A549 (cell line): ENCODE measurements around the gene HDGF. TPM values are rescaled to one million over a fixed set of nuclear protein-coding genes. Genes with fewer than 3 reads are reported as not detected.

ENCODE experiments used
- ATAC-seq, 2 experiments: fragments of 200-7000 bp in 1 of 2; fragments of >200 bp in 1 of 2; cut with Nextera tagmentation in 1 of 2; cut with Tn5 transposase in 1 of 2; 3 replicates each; pipeline versions ENCODE4 v1.8.0 to v1.9.1; 2018 to 2020; ENCODE audit warnings: mild to moderate bottlenecking in 1 of 2, moderate library complexity in 1 of 2
- CTCF ChIA-PET: fragments of 300-600 bp; sonication (Branson Sonifier 250); formaldehyde crosslinking; extraction: SDS; loops from one replicate; lab custom pipeline; 2021; ENCODE audit warnings: antibody characterized with exemption, inconsistent platforms; lab: Yijun Ruan, JAX
- POLR2A ChIA-PET: fragments of 350-600 bp; formaldehyde crosslinking; extraction: SDS; loops from one replicate; lab custom pipeline; 2021; ENCODE audit warnings: antibody characterized with exemption, inconsistent platforms; lab: Yijun Ruan, JAX
- DNase-seq, 2 experiments: peaks; one replicate each; pipeline versions ENCODE4 v3.0.0 to v3.0.0-alpha.2; 2011 to 2016; ENCODE audit warnings: low read depth in 1 of 2, low spot score in 1 of 2
- FAIRE-seq: peaks from 2 replicates; lab custom pipeline; 2011; peaks lifted over from hg19 to GRCh38; lab: Jason Lieb, UNC
- H3K27ac ChIP-seq, 2 experiments: fragments of >200 bp; sonication (Bioruptor Twin); formaldehyde crosslinking; 3 replicates each; pipeline ENCODE4 v1.5.1; 2016 to 2017
- H3K4me1 ChIP-seq: fragments of >200 bp; sonication (Bioruptor Twin); formaldehyde crosslinking; 3 replicates; pipeline ENCODE4 v1.6.1; 2016
- H3K4me2 ChIP-seq: fragments of >200 bp; sonication (Bioruptor Twin); formaldehyde crosslinking; 3 replicates; pipeline ENCODE4 v1.6.1; 2016
- H3K4me3 ChIP-seq: fragments of >200 bp; sonication (Bioruptor Twin); formaldehyde crosslinking; 3 replicates; pipeline ENCODE4 v1.5.1; 2016
- H3K9me3 ChIP-seq: fragments of >200 bp; sonication (Bioruptor Twin); formaldehyde crosslinking; 3 replicates; pipeline ENCODE4 v1.6.1; 2016
- ATOH8 ChIP-seq: fragments of 250-450 bp; sonication (Bioruptor Pico); IDR thresholded peaks from 2 replicates; pipeline ENCODE4 v1.5.0; 2020; ENCODE audit warnings: low read depth, mild to moderate bottlenecking, moderate library complexity
- BHLHE40 ChIP-seq: IDR thresholded peaks from 2 replicates; pipeline ENCODE4 v1.6.1; 2012; ENCODE audit warnings: low read depth, low read length, inconsistent platforms
- CHD2 ChIP-seq: fragments of 150-350 bp; IDR thresholded peaks from 2 replicates; pipeline ENCODE4 v1.6.1; 2014; ENCODE audit warnings: low read length; ENCODE audit not compliant: partially characterized antibody
- CHD4 ChIP-seq: fragments of 200-600 bp; sonication (generic); IDR thresholded peaks from 2 replicates; pipeline ENCODE4 v1.6.1; 2016; ENCODE audit warnings: antibody characterized with exemption, mild to moderate bottlenecking, borderline replicate concordance
- CTCF ChIP-seq: fragments of >200 bp; sonication (Bioruptor Twin); formaldehyde crosslinking; IDR thresholded peaks from 3 replicates; pipeline ENCODE4 v1.5.1; 2016
- EP300 ChIP-seq, 2 experiments: fragments of >200 bp; sonication (Bioruptor Twin); formaldehyde crosslinking; IDR thresholded peaks; 2 replicates in 1 of 2; 3 replicates in 1 of 2; pipeline ENCODE4 v1.6.1; 2016 to 2017
- HEYL ChIP-seq: fragments of 250-450 bp; sonication (Bioruptor Pico); IDR thresholded peaks from 2 replicates; pipeline ENCODE4 v1.8.0; 2021; ENCODE audit warnings: mild to moderate bottlenecking, moderate library complexity
- HMGXB4 ChIP-seq: fragments of 250-450 bp; sonication (Bioruptor Pico); IDR thresholded peaks from 2 replicates; pipeline ENCODE4 v1.5.0; 2021; ENCODE audit warnings: mild to moderate bottlenecking, moderate library complexity, borderline replicate concordance
- MAFK ChIP-seq: fragments of 450-650 bp; IDR thresholded peaks from 2 replicates; pipeline ENCODE4 v1.6.1; 2014; ENCODE audit not compliant: partially characterized antibody
- MAZ ChIP-seq: fragments of 150-350 bp; IDR thresholded peaks from 2 replicates; pipeline ENCODE4 v1.6.1; 2014; ENCODE audit warnings: antibody characterized with exemption, low read depth, low read length, borderline replicate concordance
- NR3C1 ChIP-seq: fragments of >200 bp; sonication (Bioruptor Twin); formaldehyde crosslinking; IDR thresholded peaks from 3 replicates; pipeline ENCODE4 v1.6.1; 2017
- POLR2A ChIP-seq: IDR thresholded peaks from 2 replicates; pipeline ENCODE4 v1.6.1; 2012; ENCODE audit warnings: mild to moderate bottlenecking, low read length
- POLR2AphosphoS2 ChIP-seq: conservative IDR thresholded peaks from 2 replicates; pipeline ENCODE4 v1.6.1; 2012; ENCODE audit warnings: low read length, improper control_type of control experiment, inconsistent platforms
- RARB ChIP-seq: fragments of 250-450 bp; sonication (Bioruptor Pico); IDR thresholded peaks from 2 replicates; pipeline ENCODE4 v1.8.0; 2021; ENCODE audit warnings: mild to moderate bottlenecking, moderate library complexity
- ZC3H11A ChIP-seq: fragments of 450-650 bp; IDR thresholded peaks from 2 replicates; pipeline ENCODE4 v1.6.1; 2014; ENCODE audit warnings: antibody characterized with exemption, mild to moderate bottlenecking
- ZFP36 ChIP-seq: fragments of 450-650 bp; IDR thresholded peaks from 2 replicates; pipeline ENCODE4 v1.6.1; 2014; ENCODE audit warnings: borderline replicate concordance; ENCODE audit not compliant: partially characterized antibody
- ZSCAN20 ChIP-seq: fragments of 250-450 bp; sonication (Bioruptor Pico); IDR thresholded peaks from 2 replicates; pipeline ENCODE4 v1.8.0; 2022; ENCODE audit warnings: mild to moderate bottlenecking, moderate library complexity
- WGBS: methylation state at CpG from one replicate; pipeline ENCODE4 v1.1.6; 2017; ENCODE audit errors: missing lambda C conversion rate; 5-methylcytosine and 5-hydroxymethylcytosine counted together
- polyA plus RNA-seq, 4 experiments: library from polyadenylated mRNA; depleted of rRNA in 3 of 4; stranded (reverse); fragments of >200 nt; fragmentation: RNase III in 1 of 4; extraction: RNeasy Plus Mini Kit Qiagen cat#74134 plus additional on column Dnase treatment in 1 of 4; gene quantifications; 2 replicates in 3 of 4; 3 replicates in 1 of 4; pipeline ENCODE4 v1.2.3, GENCODE V29; 2011 to 2017

HDGF gene
- polyA plus RNA-seq, 2 of the 4 experiments (the other 2 are of a cell fraction) = 299 to 428 TPM

- no peak for TF ChIP-seq HMGXB4
- no peak for TF ChIP-seq POLR2A
- TF ChIP-seq CHD2 = no peak
Measured at GRCh38 chr1:156693848-156694689, 57.4 kb downstream of the HDGF start (continued).

GRCh38 chr1:156692925-156693847 lies 58.3 kb downstream of the HDGF start:
- no peak for FAIRE-seq
- peak overlapping the region in 1 of 2 experiments; percentile 63; a peak in 3 of 6 replicates for H3K27ac ChIP-seq
- WGBS = 76% methylated on average over 15 of the region's 16 CpGs
- CTCF ChIA-PET = interaction anchor here (1.1 to 52.1 kb wide), 9 partner anchors 9 to 229 kb away, joined by 3 to 2258 read pairs (median 9); partner anchors contain the start of genes CRABP2, HAPLN2, INSRR and ISG20L2
- TF ChIP-seq HEYL (CRISPR knock-in tag) (no peak), CHD4 (no peak), EP300 (IDR thresholded peaks at IDR 0.05) (no peak), RARB (CRISPR knock-in tag) (no peak), NR3C1 (no peak), CTCF (no peak), ATOH8 (CRISPR knock-in tag) (no peak), ZSCAN20 (CRISPR knock-in tag) (no peak), POLR2AphosphoS2 (no peak), BHLHE40 (no peak), HMGXB4 (no peak), ZC3H11A (no peak), MAFK (no peak), MAZ (no peak), ZFP36 (no peak)
- H3K4me3 ChIP-seq = no peak overlapping the region
- ATAC-seq = no peak
- DNase-seq = no peak
- peaks cover 44% of the 10 kb centered on the region for H3K4me1 ChIP-seq
- POLR2A ChIA-PET = interaction anchor here (0.9 kb wide), 1 partner anchor 18 kb away, joined by 3 read pairs; no protein-coding TSS in a partner anchor
- no peaks in the 10 kb centered on the region for H3K9me3 ChIP-seq
- H3K4me2 ChIP-seq = peak overlapping the region; percentile 46
